Neural progenitor cell (in vitro differentiated cells): ENCODE measurements around the gene ARVCF. TPM values are rescaled to one million over a fixed set of nuclear protein-coding genes. Genes with fewer than 3 reads are reported as not detected.

Source experiments
- DNase-seq: peaks from one replicate; pipeline ENCODE4 v3.0.0-alpha.2; 2016; ENCODE audit warnings: low spot score
- H2AFZ ChIP-seq: fragments of 200-600 bp; sonication (generic); replicated peaks from 2 replicates; pipeline ENCODE4 v1.6.1; 2016; ENCODE audit warnings: antibody characterized with exemption
- H3F3A ChIP-seq: fragments of 200-600 bp; sonication (generic); 2 replicates; pipeline ENCODE4 v1.6.1; 2016; ENCODE audit warnings: antibody characterized with exemption, low read depth
- H3K27ac ChIP-seq: fragments of 200-600 bp; sonication (generic); 2 replicates; pipeline ENCODE4 v1.5.1; 2016; ENCODE audit warnings: mild to moderate bottlenecking
- H3K27me3 ChIP-seq: fragments of 200-600 bp; sonication (generic); 2 replicates; pipeline ENCODE4 v1.6.1; 2016; ENCODE audit warnings: mild to moderate bottlenecking, moderate library complexity
- H3K36me3 ChIP-seq: fragments of 200-600 bp; sonication (generic); 2 replicates; pipeline ENCODE4 v1.5.1; 2016
- H3K4me1 ChIP-seq: fragments of 200-600 bp; sonication (generic); 2 replicates; pipeline ENCODE4 v1.6.1; 2016; ENCODE audit warnings: mixed run types
- H3K4me2 ChIP-seq: fragments of 200-600 bp; sonication (generic); 2 replicates; pipeline ENCODE4 v1.6.1; 2016
- H3K4me3 ChIP-seq: fragments of 200-600 bp; sonication (generic); 2 replicates; pipeline ENCODE4 v1.5.1; 2016
- H3K79me2 ChIP-seq: fragments of 200-600 bp; sonication (generic); 2 replicates; pipeline ENCODE4 v1.6.1; 2016; ENCODE audit warnings: low read depth
- H3K9ac ChIP-seq: fragments of 200-600 bp; sonication (generic); 2 replicates; pipeline ENCODE4 v1.6.1; 2016
- H3K9me3 ChIP-seq: fragments of 200-600 bp; sonication (generic); 2 replicates; pipeline ENCODE4 v1.5.1; 2016; ENCODE audit warnings: low read depth
- H4K20me1 ChIP-seq: fragments of 200-600 bp; sonication (generic); 2 replicates; pipeline ENCODE4 v1.6.1; 2016; ENCODE audit warnings: low read depth
- H3K27ac Mint-ChIP-seq: 3 replicates; pipeline ENCODE4 v1.8.0; 2021; ENCODE audit warnings: mixed read lengths
- H3K27me3 Mint-ChIP-seq: 2 replicates; pipeline ENCODE4 v1.8.0; 2022; ENCODE audit warnings: low read depth, mild to moderate bottlenecking, inconsistent platforms, moderate library complexity, mixed read lengths; ENCODE audit not compliant: insufficient read depth
- H3K36me3 Mint-ChIP-seq: 3 replicates; pipeline ENCODE4 v1.8.0; 2021; ENCODE audit warnings: mixed read lengths
- H3K4me1 Mint-ChIP-seq: 3 replicates; pipeline ENCODE4 v1.8.0; 2021; ENCODE audit warnings: mixed read lengths
- H3K4me3 Mint-ChIP-seq: 3 replicates; pipeline ENCODE4 v1.8.0; 2021; ENCODE audit warnings: mild to moderate bottlenecking, moderate library complexity, mixed read lengths
- H3K9me3 Mint-ChIP-seq: 3 replicates; pipeline ENCODE4 v1.8.0; 2020; ENCODE audit warnings: mixed read lengths
- CTCF ChIP-seq: fragments of 200-600 bp; sonication (generic); IDR thresholded peaks from 2 replicates; pipeline ENCODE4 v1.5.1; 2017; ENCODE audit warnings: antibody characterized with exemption, mild to moderate bottlenecking
- EZH2 ChIP-seq: fragments of 200-600 bp; sonication (generic); IDR thresholded peaks from 2 replicates; pipeline ENCODE4 v1.6.1; 2017; ENCODE audit warnings: antibody characterized with exemption, mild to moderate bottlenecking, moderate library complexity
- EZH2phosphoT487 ChIP-seq: fragments of 200-600 bp; sonication (generic); IDR thresholded peaks from 2 replicates; pipeline ENCODE4 v1.6.1; 2017; ENCODE audit warnings: antibody characterized with exemption
- total RNA-seq: library from RNA; depleted of rRNA; stranded (reverse); fragments of >200 nt; gene quantifications from 2 replicates; pipeline ENCODE4 v1.2.3, GENCODE V29; 2015; ENCODE audit warnings: low replicate concordance

ARVCF gene
- total RNA-seq, 1 donor from 2014 or later, result 35.4 TPM

GRCh38 chr22:20031732-20032406 is 15.2 kb upstream of the ARVCF start:
- Mint-ChIP-seq H3K27me3 (peaks cover 5% of the 10 kb centered on the region), H3K36me3 (no peaks in the 10 kb centered on the region), H3K4me1 (no peaks in the 10 kb centered on the region), H3K4me3 (no peak overlapping the region), H3K9me3 (no peaks in the 10 kb centered on the region), H3K27ac (no peak overlapping the region)
- Histone ChIP-seq H3K4me3 (no peak overlapping the region), H3K9ac (no peak overlapping the region), H3F3A (no peaks in the 10 kb centered on the region), H3K36me3 (no peaks in the 10 kb centered on the region), H3K27ac (no peak overlapping the region), H3K9me3 (no peaks in the 10 kb centered on the region), H4K20me1 (no peaks in the 10 kb centered on the region), H2AFZ (no peak overlapping the region), H3K27me3 (no peaks in the 10 kb centered on the region), H3K79me2 (no peaks in the 10 kb centered on the region), H3K4me1 (no peaks in the 10 kb centered on the region), H3K4me2 (no peak overlapping the region)
- TF ChIP-seq EZH2phosphoT487 (no peak), CTCF (no peak), EZH2 (no peak)
- no peak for DNase-seq

- no peak overlapping the region for H3K4me2 ChIP-seq
- H3K36me3 ChIP-seq, result no peaks in the 10 kb centered on the region
- peak overlapping the region; percentile 48 for H3K4me3 Mint-ChIP-seq
- no peaks in the 10 kb centered on the region for H3K27me3 ChIP-seq
- H2AFZ ChIP-seq, result no peak overlapping the region
- H3K36me3 Mint-ChIP-seq, result no peaks in the 10 kb centered on the region
- no peak overlapping the region for H3K27ac ChIP-seq
- TF ChIP-seq EZH2phosphoT487, result no peak
- TF ChIP-seq EZH2, result no peak
- TF ChIP-seq CTCF, result no peak
- H3K79me2 ChIP-seq, result no peaks in the 10 kb centered on the region
- no peaks in the 10 kb centered on the region for H3K9me3 Mint-ChIP-seq
- H3K4me1 Mint-ChIP-seq, result no peaks in the 10 kb centered on the region
- H3K4me3 ChIP-seq, result no peak overlapping the region
- H3K9ac ChIP-seq, result no peak overlapping the region
- DNase-seq, result no peak
- H3K27ac Mint-ChIP-seq, result no peak overlapping the region
- H3K9me3 ChIP-seq, result no peaks in the 10 kb centered on the region
- H3F3A ChIP-seq, result no peaks in the 10 kb centered on the region
- H3K27me3 Mint-ChIP-seq, result peaks cover 6% of the 10 kb centered on the region
- H4K20me1 ChIP-seq, result no peaks in the 10 kb centered on the region
- H3K4me1 ChIP-seq, result no peaks in the 10 kb centered on the region
Measured at GRCh38 chr22:20029550-20030225, 13.1 kb upstream of the ARVCF start.

- no peaks in the 10 kb centered on the region for H3K4me1 Mint-ChIP-seq
- no peak for TF ChIP-seq EZH2
- no peak for TF ChIP-seq EZH2phosphoT487
- TF ChIP-seq CTCF, result no peak
- no peak overlapping the region for H2AFZ ChIP-seq
- no peak overlapping the region for H3K4me2 ChIP-seq
- no peaks in the 10 kb centered on the region for H3K27me3 ChIP-seq
- peaks cover 7% of the 10 kb centered on the region for H3K27me3 Mint-ChIP-seq
- H3K27ac ChIP-seq, result no peak overlapping the region
- H3K9me3 Mint-ChIP-seq, result no peaks in the 10 kb centered on the region
- H3K36me3 ChIP-seq, result no peaks in the 10 kb centered on the region
- H4K20me1 ChIP-seq, result no peaks in the 10 kb centered on the region
- DNase-seq, result no peak
- no peaks in the 10 kb centered on the region for H3K4me1 ChIP-seq
- H3K27ac Mint-ChIP-seq, result no peak overlapping the region
- H3K9ac ChIP-seq, result no peak overlapping the region
- no peaks in the 10 kb centered on the region for H3F3A ChIP-seq
- no peaks in the 10 kb centered on the region for H3K36me3 Mint-ChIP-seq
- no peak overlapping the region for H3K4me3 ChIP-seq
- H3K4me3 Mint-ChIP-seq, result peak overlapping the region; percentile 2
- H3K79me2 ChIP-seq, result no peaks in the 10 kb centered on the region
- H3K9me3 ChIP-seq, result no peaks in the 10 kb centered on the region
Measured at GRCh38 chr22:20028855-20029549, 12.4 kb upstream of the ARVCF start.
